ENCODE results near the gene CXXC1.

CXXC1 gene

GRCh38 chr18:50307738-50308470, 20.4 kb upstream of the CXXC1 start:
- Histone ChIP-seq H3K4me2 (ENCODE audit: low read depth, low read length) (peak overlapping the region; percentile 91), H3K9me3 (replicated peaks; ENCODE audit: insufficient read depth, low read length) (no peaks in the 10 kb centered on the region), H3K9me2 (replicated peaks; ENCODE audit: insufficient read depth, low read length) (no peaks in the 10 kb centered on the region), H3K27ac (ENCODE audit: low read length) (peak overlapping the region; percentile 68; the same call in 1 of the 2 replicates), H3K4me3 (ENCODE audit: low read length) (peak overlapping the region; percentile 69), H3K27me3 (replicated peaks; ENCODE audit: insufficient read depth, low read length) (0 out of 2 replicates have a peak, but pooled peaks cover 7% of the 10 kb centered on the region), H3F3A (ENCODE audit: insufficient read depth, low read length) (peaks cover 32% of the 10 kb centered on the region), H3K4me1 (ENCODE audit: low read length) (peaks cover 27% of the 10 kb centered on the region), H3K79me2 (ENCODE audit: low read length) (no peaks in the 10 kb centered on the region), H3K36me3 (replicated peaks; ENCODE audit: insufficient read depth, low read length) (no peaks in the 10 kb centered on the region), H2AFZ (ENCODE audit: low read length) (peak overlapping the region; percentile 67), H3K9ac (ENCODE audit: low read length) (peak overlapping the region; percentile 56; the same call in 1 of the 2 replicates), H4K20me1 (ENCODE audit: insufficient read depth, low read length) (no peaks in the 10 kb centered on the region)
- TF ChIP-seq CTCF (IDR thresholded peaks at IDR 0.05; ENCODE audit: low read length) (no peak), EZH2phosphoT487 (IDR thresholded peaks at IDR 0.05; ENCODE audit: low read length) (no peak), EZH2 (optimal IDR thresholded peaks at IDR 0.05; ENCODE audit: low read depth, low read length) (no peak)
- peak; percentile 97 for DNase-seq

GRCh38 chr18:50307400-50307737, 19.9 kb upstream of the CXXC1 start:
- peak overlapping the region; percentile 69 for H3K4me3 ChIP-seq (ENCODE audit: low read length)
- peaks cover 26% of the 10 kb centered on the region for H3F3A ChIP-seq (ENCODE audit: insufficient read depth, low read length)
- peak overlapping the region; percentile 67 for H2AFZ ChIP-seq (ENCODE audit: low read length)
- peak overlapping the region; percentile 32; the same call in 1 of the 2 replicates for H3K9ac ChIP-seq (ENCODE audit: low read length)
- 0 out of 2 replicates have a peak, but pooled peaks cover 7% of the 10 kb centered on the region for H3K27me3 ChIP-seq (replicated peaks; ENCODE audit: insufficient read depth, low read length)
- H3K4me2 ChIP-seq (ENCODE audit: low read depth, low read length), result peak overlapping the region; percentile 91
- no peaks in the 10 kb centered on the region for H4K20me1 ChIP-seq (ENCODE audit: insufficient read depth, low read length)
- peak overlapping the region; percentile 22; the same call in 1 of the 2 replicates for H3K27ac ChIP-seq (ENCODE audit: low read length)
- DNase-seq, result no peak
- no peaks in the 10 kb centered on the region for H3K79me2 ChIP-seq (ENCODE audit: low read length)
- no peaks in the 10 kb centered on the region for H3K36me3 ChIP-seq (replicated peaks; ENCODE audit: insufficient read depth, low read length)
- TF ChIP-seq EZH2 (optimal IDR thresholded peaks at IDR 0.05; ENCODE audit: low read depth, low read length) (no peak), CTCF (IDR thresholded peaks at IDR 0.05; ENCODE audit: low read length) (no peak), EZH2phosphoT487 (IDR thresholded peaks at IDR 0.05; ENCODE audit: low read length) (no peak)
- H3K9me3 ChIP-seq (replicated peaks; ENCODE audit: insufficient read depth, low read length), result no peaks in the 10 kb centered on the region
- H3K9me2 ChIP-seq (replicated peaks; ENCODE audit: insufficient read depth, low read length), result no peaks in the 10 kb centered on the region
- peaks cover 24% of the 10 kb centered on the region for H3K4me1 ChIP-seq (ENCODE audit: low read length)

- no peaks in the 10 kb centered on the region for H3K36me3 ChIP-seq (replicated peaks; ENCODE audit: insufficient read depth, low read length)
- no peaks in the 10 kb centered on the region for H3K9me2 ChIP-seq (replicated peaks; ENCODE audit: insufficient read depth, low read length)
- TF ChIP-seq EZH2 (optimal IDR thresholded peaks at IDR 0.05; ENCODE audit: low read depth, low read length) (no peak), EZH2phosphoT487 (IDR thresholded peaks at IDR 0.05; ENCODE audit: low read length) (no peak), CTCF (IDR thresholded peaks at IDR 0.05; ENCODE audit: low read length) (no peak)
- H2AFZ ChIP-seq (ENCODE audit: low read length), result peak overlapping the region; percentile 67
- H3K79me2 ChIP-seq (ENCODE audit: low read length), result no peaks in the 10 kb centered on the region
- no peak for DNase-seq
- 0 out of 2 replicates have a peak, but pooled peaks cover 7% of the 10 kb centered on the region for H3K27me3 ChIP-seq (replicated peaks; ENCODE audit: insufficient read depth, low read length)
- no peaks in the 10 kb centered on the region for H3K9me3 ChIP-seq (replicated peaks; ENCODE audit: insufficient read depth, low read length)
- H3F3A ChIP-seq (ENCODE audit: insufficient read depth, low read length), result peaks cover 22% of the 10 kb centered on the region
- H3K4me2 ChIP-seq (ENCODE audit: low read depth, low read length), result peak overlapping the region; percentile 91
- H3K4me1 ChIP-seq (ENCODE audit: low read length), result peaks cover 19% of the 10 kb centered on the region
- peak overlapping the region; percentile 69; the same call in 1 of the 2 replicates for H3K4me3 ChIP-seq (ENCODE audit: low read length)
- no peak overlapping the region for H3K27ac ChIP-seq (ENCODE audit: low read length)
- H4K20me1 ChIP-seq (ENCODE audit: insufficient read depth, low read length), result no peaks in the 10 kb centered on the region
- H3K9ac ChIP-seq (ENCODE audit: low read length), result no peak overlapping the region; the same call in 1 of the 2 replicates
These were observed 19.5 kb upstream of the CXXC1 start for GRCh38 chr18:50306944-50307343.
